ENCODE measurements around the gene ELMO1.

DNA sequence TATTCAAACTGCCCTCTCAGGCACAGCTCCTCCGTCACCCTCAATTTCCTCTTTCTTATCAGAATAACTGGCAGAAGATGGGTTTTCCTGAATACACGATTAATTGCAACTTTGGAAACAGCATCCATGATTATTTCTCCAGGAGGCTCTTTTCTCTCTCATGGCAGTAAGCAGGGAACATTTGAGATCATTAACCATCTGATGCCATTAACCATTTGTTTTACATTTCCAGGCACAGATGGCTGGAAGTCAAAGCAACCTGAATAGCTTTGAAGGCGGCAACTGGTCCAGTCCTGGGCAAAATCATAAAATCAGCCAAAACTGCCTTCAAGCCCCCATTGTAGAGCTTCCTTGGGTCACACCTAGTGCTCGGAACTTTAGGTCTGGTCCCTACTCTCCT lies 434.9 kb downstream of the ELMO1 start:
- TF ChIP-seq SIN3A (IDR thresholded peaks at IDR 0.05; ENCODE audit: low read depth) (no peak), POLR2A (IDR thresholded peaks at IDR 0.05; ENCODE audit: borderline replicate concordance, extremely low read depth, insufficient read depth, insufficient read length) (no peak), EZH2 (IDR thresholded peaks at IDR 0.05) (no peak), POLR2AphosphoS5 (IDR thresholded peaks at IDR 0.05; ENCODE audit: low read depth, low read length) (no peak), ZNF274 (IDR thresholded peaks at IDR 0.05; ENCODE audit: low read depth, low read length) (no peak), RAD21 (IDR thresholded peaks at IDR 0.05; ENCODE audit: low read depth) (no peak), EZH2phosphoT487 (IDR thresholded peaks at IDR 0.05; ENCODE audit: borderline replicate concordance) (no peak), JUND (IDR thresholded peaks at IDR 0.05) (no peak)
- TF ChIP-seq, protein P1, sequence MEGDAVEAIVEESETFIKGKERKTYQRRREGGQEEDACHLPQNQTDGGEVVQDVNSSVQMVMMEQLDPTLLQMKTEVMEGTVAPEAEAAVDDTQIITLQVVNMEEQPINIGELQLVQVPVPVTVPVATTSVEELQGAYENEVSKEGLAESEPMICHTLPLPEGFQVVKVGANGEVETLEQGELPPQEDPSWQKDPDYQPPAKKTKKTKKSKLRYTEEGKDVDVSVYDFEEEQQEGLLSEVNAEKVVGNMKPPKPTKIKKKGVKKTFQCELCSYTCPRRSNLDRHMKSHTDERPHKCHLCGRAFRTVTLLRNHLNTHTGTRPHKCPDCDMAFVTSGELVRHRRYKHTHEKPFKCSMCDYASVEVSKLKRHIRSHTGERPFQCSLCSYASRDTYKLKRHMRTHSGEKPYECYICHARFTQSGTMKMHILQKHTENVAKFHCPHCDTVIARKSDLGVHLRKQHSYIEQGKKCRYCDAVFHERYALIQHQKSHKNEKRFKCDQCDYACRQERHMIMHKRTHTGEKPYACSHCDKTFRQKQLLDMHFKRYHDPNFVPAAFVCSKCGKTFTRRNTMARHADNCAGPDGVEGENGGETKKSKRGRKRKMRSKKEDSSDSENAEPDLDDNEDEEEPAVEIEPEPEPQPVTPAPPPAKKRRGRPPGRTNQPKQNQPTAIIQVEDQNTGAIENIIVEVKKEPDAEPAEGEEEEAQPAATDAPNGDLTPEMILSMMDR (IDR thresholded peaks at IDR 0.05 in 2 of 3, conservative IDR thresholded peaks at IDR 0.05 in 1 of 3; ENCODE audit: borderline replicate concordance in 1 of 3, insufficient read depth in 1 of 3, low read depth in 2 of 3, low read length in 2 of 3) = no peak
